HEK293 (cell line): ENCODE measurements around the gene TEKTIP1.

Experiments used
- CTCF ChIA-PET: fragments of 350-600 bp; formaldehyde crosslinking; extraction: SDS; loops from one replicate; lab custom pipeline; 2021; ENCODE audit warnings: antibody characterized with exemption; lab: Yijun Ruan, JAX
- POLR2A ChIA-PET: fragments of 300-600 bp; formaldehyde crosslinking; extraction: SDS; loops from one replicate; lab custom pipeline; 2020; ENCODE audit warnings: antibody characterized with exemption, inconsistent platforms; lab: Yijun Ruan, JAX
- H3K27ac ChIP-seq: fragments of 200-500 bp; sonication (Bioruptor generic); 2 replicates; pipeline ENCODE4 v1.5.1; 2014; ENCODE audit warnings: low read depth, low read length, control low read depth, inconsistent platforms; ENCODE audit errors: extremely low read depth
- H3K36me3 ChIP-seq, 2 experiments: fragments of 200-500 bp in 1 of 2; sonication (Bioruptor generic) in 1 of 2; 1 replicate in 1 of 2; 2 replicates in 1 of 2; pipeline ENCODE4 v1.5.1; 2014 to 2017; ENCODE audit warnings: inconsistent platforms in 2 of 2, low read length in 2 of 2; ENCODE audit not compliant: control insufficient read depth in 2 of 2, insufficient read depth in 1 of 2
- H3K4me1 ChIP-seq: fragments of 200-500 bp; sonication (Bioruptor generic); 2 replicates; pipeline ENCODE4 v1.5.1; 2014; ENCODE audit warnings: mild to moderate bottlenecking, low read length, inconsistent platforms; ENCODE audit not compliant: control insufficient read depth, insufficient read depth
- H3K4me3 ChIP-seq: 2 replicates; pipeline ENCODE4 v1.5.1; 2011; ENCODE audit warnings: low read depth, mild to moderate bottlenecking, control low read depth, low read length, moderate library complexity
- H3K9me3 ChIP-seq: fragments of 200-500 bp; sonication (Bioruptor generic); 2 replicates; pipeline ENCODE4 v1.5.1; 2014; ENCODE audit warnings: low read depth, low read length, inconsistent platforms; ENCODE audit not compliant: control insufficient read depth, insufficient read depth
- GLIS2 ChIP-seq: fragments of 450-650 bp; formaldehyde crosslinking; IDR thresholded peaks from 2 replicates; pipeline ENCODE4 v1.5.1; 2016; ENCODE audit warnings: missing biosample characterization, missing genetic modification characterization
- ZIC2 ChIP-seq: fragments of 450-650 bp; formaldehyde crosslinking; IDR thresholded peaks from 2 replicates; pipeline ENCODE4 v1.5.1; 2016; ENCODE audit warnings: missing biosample characterization, missing genetic modification characterization
- ZNF24 ChIP-seq: fragments of 450-650 bp; formaldehyde crosslinking; IDR thresholded peaks from 2 replicates; pipeline ENCODE4 v1.5.1; 2016; ENCODE audit warnings: missing biosample characterization, missing genetic modification characterization
- ZNF366 ChIP-seq: fragments of 450-650 bp; formaldehyde crosslinking; conservative IDR thresholded peaks from 2 replicates; pipeline ENCODE4 v1.5.1; 2016; ENCODE audit warnings: missing biosample characterization, missing genetic modification characterization
- ZNF529 ChIP-seq: fragments of 450-650 bp; formaldehyde crosslinking; IDR thresholded peaks from 2 replicates; pipeline ENCODE4 v1.5.1; 2017; ENCODE audit warnings: missing genetic modification characterization, missing biosample characterization; ENCODE audit not compliant: insufficient replicate concordance
- ZNF610 ChIP-seq: fragments of 450-650 bp; formaldehyde crosslinking; IDR thresholded peaks from 2 replicates; pipeline ENCODE4 v1.5.1; 2016; ENCODE audit warnings: missing biosample characterization, missing genetic modification characterization, borderline replicate concordance
- ZNF623 ChIP-seq: fragments of 450-650 bp; formaldehyde crosslinking; IDR thresholded peaks from 2 replicates; pipeline ENCODE4 v1.5.1; 2016; ENCODE audit warnings: missing biosample characterization, missing genetic modification characterization
- ZNF768 ChIP-seq: fragments of 450-650 bp; formaldehyde crosslinking; IDR thresholded peaks from 2 replicates; pipeline ENCODE4 v1.5.1; 2018; ENCODE audit warnings: missing biosample characterization, mild to moderate bottlenecking, missing genetic modification characterization
- ZNF785 ChIP-seq: fragments of 450-650 bp; formaldehyde crosslinking; IDR thresholded peaks from 2 replicates; pipeline ENCODE4 v1.5.1; 2016; ENCODE audit warnings: missing biosample characterization, missing genetic modification characterization
- TF ChIP-seq, protein P1 (sequence below): fragments of 450-650 bp; formaldehyde crosslinking; IDR thresholded peaks from 2 replicates; pipeline ENCODE4 v1.5.1; 2016; ENCODE audit warnings: missing biosample characterization, missing genetic modification characterization
- TF ChIP-seq, protein P2 (sequence below): fragments of 450-650 bp; formaldehyde crosslinking; IDR thresholded peaks from 2 replicates; pipeline ENCODE4 v1.5.1; 2017; ENCODE audit warnings: missing biosample characterization, mild to moderate bottlenecking, missing genetic modification characterization, moderate library complexity
- TF ChIP-seq, protein P3 (sequence below): fragments of 450-650 bp; formaldehyde crosslinking; IDR thresholded peaks from 2 replicates; pipeline ENCODE4 v1.5.1; 2016; ENCODE audit warnings: missing biosample characterization, missing genetic modification characterization

Gene TEKTIP1

DNA sequence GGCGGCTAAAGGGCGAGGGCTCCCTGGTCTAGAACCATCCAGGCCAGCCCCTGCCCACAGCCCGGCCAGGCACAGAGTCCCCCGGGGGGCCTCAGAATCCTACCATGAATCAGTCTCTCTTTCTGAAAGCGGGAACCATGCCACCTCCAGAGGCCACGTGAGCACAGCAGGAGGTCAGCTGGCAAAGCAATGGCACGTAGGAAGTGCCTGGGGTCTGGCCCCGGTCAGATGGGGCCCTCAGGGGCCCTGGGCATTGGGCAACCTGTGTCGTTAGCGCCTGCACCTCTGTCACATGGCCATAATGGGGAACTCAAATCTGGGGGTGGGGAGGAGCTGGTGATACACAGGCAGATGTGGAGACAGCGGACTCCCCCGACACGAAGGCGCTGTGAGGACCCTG is 9.6 kb downstream of the TEKTIP1 start:
- Histone ChIP-seq H3K27ac (no peak overlapping the region), H3K4me3 (no peak overlapping the region), H3K36me3 (peaks cover 0 to 46% of the 10 kb centered on the region in 2 experiments; a peak in 2 of 3 replicates), H3K4me1 (no peaks in the 10 kb centered on the region), H3K9me3 (no peaks in the 10 kb centered on the region)
- POLR2A ChIA-PET: no interaction called here
- TF ChIP-seq, protein P1, sequence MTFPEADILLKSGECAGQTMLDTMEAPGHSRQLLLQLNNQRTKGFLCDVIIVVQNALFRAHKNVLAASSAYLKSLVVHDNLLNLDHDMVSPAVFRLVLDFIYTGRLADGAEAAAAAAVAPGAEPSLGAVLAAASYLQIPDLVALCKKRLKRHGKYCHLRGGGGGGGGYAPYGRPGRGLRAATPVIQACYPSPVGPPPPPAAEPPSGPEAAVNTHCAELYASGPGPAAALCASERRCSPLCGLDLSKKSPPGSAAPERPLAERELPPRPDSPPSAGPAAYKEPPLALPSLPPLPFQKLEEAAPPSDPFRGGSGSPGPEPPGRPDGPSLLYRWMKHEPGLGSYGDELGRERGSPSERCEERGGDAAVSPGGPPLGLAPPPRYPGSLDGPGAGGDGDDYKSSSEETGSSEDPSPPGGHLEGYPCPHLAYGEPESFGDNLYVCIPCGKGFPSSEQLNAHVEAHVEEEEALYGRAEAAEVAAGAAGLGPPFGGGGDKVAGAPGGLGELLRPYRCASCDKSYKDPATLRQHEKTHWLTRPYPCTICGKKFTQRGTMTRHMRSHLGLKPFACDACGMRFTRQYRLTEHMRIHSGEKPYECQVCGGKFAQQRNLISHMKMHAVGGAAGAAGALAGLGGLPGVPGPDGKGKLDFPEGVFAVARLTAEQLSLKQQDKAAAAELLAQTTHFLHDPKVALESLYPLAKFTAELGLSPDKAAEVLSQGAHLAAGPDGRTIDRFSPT (tag by site-specific recombination): 0 out of 2 replicates have a peak, but pooled peaks have one; percentile 20
- TF ChIP-seq ZIC2 (tag by site-specific recombination): 0 out of 2 replicates have a peak, but pooled peaks have one; percentile 7
- no peak for TF ChIP-seq ZNF768 (tag by site-specific recombination)
- CTCF ChIA-PET: interaction anchor here (0.6 kb wide), 1 partner anchor 37 kb away, joined by 4 read pairs; the partner anchor contains the start of gene GIPC3

DNA sequence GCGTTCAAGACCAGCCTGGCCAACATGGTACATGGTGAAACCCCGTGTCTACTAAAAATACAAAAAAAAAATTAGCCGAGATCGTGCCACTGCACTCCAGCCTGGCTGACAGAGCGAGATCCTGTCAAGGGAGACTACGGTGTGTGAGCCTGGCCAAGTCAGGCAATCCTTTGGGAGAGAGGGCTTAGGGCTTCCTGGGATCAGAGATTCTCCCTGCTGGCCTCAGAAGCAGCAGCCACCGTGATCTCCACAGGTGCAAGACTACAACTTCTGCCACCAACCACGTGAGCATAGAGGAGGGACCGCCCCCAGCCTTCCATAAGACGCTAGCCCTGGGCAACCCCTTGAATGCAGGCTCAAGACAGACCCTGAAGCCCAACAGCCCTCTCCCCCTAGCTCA is 10.8 kb downstream of the TEKTIP1 start:
- Histone ChIP-seq H3K36me3 (peaks cover 0 to 40% of the 10 kb centered on the region in 2 experiments; a peak in 2 of 3 replicates), H3K9me3 (no peaks in the 10 kb centered on the region), H3K27ac (no peak overlapping the region)
- CTCF ChIA-PET: interaction anchor here (1.1 kb wide), 1 partner anchor 8 kb away, joined by 3 read pairs; no protein-coding TSS in a partner anchor
- POLR2A ChIA-PET: no interaction called here
- TF ChIP-seq GLIS2 (tag by site-specific recombination) (no peak), ZNF610 (no peak), ZNF24 (tag by site-specific recombination) (no peak)
- TF ChIP-seq, protein P2, sequence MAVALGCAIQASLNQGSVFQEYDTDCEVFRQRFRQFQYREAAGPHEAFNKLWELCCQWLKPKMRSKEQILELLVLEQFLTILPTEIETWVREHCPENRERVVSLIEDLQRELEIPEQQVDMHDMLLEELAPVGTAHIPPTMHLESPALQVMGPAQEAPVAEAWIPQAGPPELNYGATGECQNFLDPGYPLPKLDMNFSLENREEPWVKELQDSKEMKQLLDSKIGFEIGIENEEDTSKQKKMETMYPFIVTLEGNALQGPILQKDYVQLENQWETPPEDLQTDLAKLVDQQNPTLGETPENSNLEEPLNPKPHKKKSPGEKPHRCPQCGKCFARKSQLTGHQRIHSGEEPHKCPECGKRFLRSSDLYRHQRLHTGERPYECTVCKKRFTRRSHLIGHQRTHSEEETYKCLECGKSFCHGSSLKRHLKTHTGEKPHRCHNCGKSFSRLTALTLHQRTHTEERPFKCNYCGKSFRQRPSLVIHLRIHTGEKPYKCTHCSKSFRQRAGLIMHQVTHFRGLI (tag by site-specific recombination): no peak
- TF ChIP-seq, all 188 proteins: peak for 0
- Histone ChIP-seq H3K4me3 (no peak overlapping the region), H3K4me1 (no peaks in the 10 kb centered on the region)

DNA sequence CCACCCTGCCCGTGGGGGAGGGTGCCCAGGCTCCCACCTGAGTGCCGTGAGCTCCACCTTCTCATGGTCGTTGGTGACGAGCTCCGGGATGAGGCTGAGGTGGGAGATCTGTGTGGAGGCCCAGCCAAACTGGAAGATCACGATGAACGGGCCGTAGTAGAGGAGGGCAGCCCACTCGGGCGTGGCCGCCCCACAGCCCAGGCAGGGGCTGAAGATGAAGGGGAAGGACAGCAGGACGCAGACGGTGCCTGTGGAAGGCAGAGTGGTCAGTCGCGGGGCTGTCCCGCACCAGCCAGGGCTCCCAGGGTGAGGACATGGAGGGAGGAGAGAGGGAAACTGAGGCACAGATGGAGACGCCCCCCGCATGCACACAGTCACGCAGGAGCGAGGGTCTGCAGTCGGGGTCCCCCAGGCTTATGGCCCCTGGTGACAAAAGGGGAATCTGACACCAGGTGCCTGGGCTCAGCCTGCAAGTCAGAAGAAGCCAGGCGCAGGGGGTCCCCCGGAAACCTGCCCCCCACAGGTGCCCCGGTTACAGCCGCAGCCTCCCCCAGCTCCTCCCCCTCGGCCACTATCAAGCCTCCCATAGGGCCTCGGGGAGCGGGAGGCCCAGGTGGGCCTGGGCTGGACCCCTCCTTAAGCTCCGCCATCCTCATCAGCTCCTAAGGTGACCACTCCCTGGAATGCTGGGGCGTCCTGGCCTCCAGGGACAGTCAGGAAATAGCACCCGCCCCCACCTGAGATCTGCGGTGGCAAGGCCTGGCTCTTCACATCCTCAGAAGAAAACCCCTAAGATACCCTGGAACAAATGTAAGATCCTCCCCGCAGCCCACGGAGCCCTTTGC is 12.2 kb downstream of the TEKTIP1 start:
- H3K4me1 ChIP-seq: 0 out of 2 replicates have a peak, but pooled peaks cover 2% of the 10 kb centered on the region
- POLR2A ChIA-PET: interaction anchor here (0.5 to 1.2 kb wide), 3 partner anchors 11 to 18 kb away, joined by 3 to 5 read pairs (median 4); no protein-coding TSS in a partner anchor
- H3K36me3 ChIP-seq: peaks cover 0 to 30% of the 10 kb centered on the region in 2 experiments; a peak in 2 of 3 replicates
- no peak for TF ChIP-seq ZNF785
- peak; percentile 35; the same call in 1 of the 2 replicates for TF ChIP-seq GLIS2 (tag by site-specific recombination)
- H3K4me3 ChIP-seq: no peak overlapping the region
- no peak overlapping the region for H3K27ac ChIP-seq
- CTCF ChIA-PET: interaction anchor here (0.6 kb wide), 1 partner anchor 64 kb away, joined by 3 read pairs; no protein-coding TSS in a partner anchor
- H3K9me3 ChIP-seq: no peaks in the 10 kb centered on the region

DNA sequence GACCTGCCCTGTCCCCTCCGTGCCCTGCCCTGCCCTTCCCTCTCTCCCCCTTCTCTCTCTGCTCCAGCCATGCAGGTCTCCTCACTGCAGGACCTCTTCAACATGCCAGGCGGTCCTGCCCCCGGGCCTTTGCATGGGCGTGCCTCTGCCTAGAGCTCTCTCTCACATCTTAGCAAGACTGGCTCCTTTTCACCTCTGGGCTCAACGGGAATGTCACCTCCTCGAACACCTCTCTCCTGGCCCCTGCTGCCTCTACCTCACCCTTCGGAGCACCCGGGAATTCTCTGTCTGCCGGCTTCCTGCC is 12.8 kb downstream of the TEKTIP1 start:
- no peak overlapping the region for H3K4me3 ChIP-seq
- no peaks in the 10 kb centered on the region for H3K9me3 ChIP-seq
- CTCF ChIA-PET: no interaction called here
- no peak overlapping the region for H3K27ac ChIP-seq
- H3K36me3 ChIP-seq: peaks cover 0 to 26% of the 10 kb centered on the region in 2 experiments; a peak in 2 of 3 replicates
- POLR2A ChIA-PET: interaction anchor here (0.5 kb wide), 1 partner anchor 30 kb away, joined by 3 read pairs; no protein-coding TSS in a partner anchor
- 0 out of 2 replicates have a peak, but pooled peaks cover 2% of the 10 kb centered on the region for H3K4me1 ChIP-seq
- TF ChIP-seq ZIC2 (tag by site-specific recombination) (0 out of 2 replicates have a peak, but pooled peaks have one; percentile 17), ZNF366 (0 out of 2 replicates have a peak, but pooled peaks have one; percentile 14), ZNF623 (peak; percentile 95), ZNF529 (tag by site-specific recombination) (no peak)
- TF ChIP-seq, protein P3, sequence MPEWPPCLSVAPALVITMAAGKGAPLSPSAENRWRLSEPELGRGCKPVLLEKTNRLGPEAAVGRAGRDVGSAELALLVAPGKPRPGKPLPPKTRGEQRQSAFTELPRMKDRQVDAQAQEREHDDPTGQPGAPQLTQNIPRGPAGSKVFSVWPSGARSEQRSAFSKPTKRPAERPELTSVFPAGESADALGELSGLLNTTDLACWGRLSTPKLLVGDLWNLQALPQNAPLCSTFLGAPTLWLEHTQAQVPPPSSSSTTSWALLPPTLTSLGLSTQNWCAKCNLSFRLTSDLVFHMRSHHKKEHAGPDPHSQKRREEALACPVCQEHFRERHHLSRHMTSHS (tag by site-specific recombination): no peak
- TF ChIP-seq, all 188 proteins: peak for 3
